HG03521 (cell line): ENCODE measurements around the gene TCFL5.
"Not testable (repeated sequence)": the region's sequence is repeated elsewhere in the genome, so short reads cannot be mapped to it uniquely, and the experiment has no call there.

Experiments used
- ATAC-seq: cut with Tn5 transposase; IDR thresholded peaks from one replicate; pipeline ENCODE4 v1.9.1; 2021; ENCODE audit warnings: mild to moderate bottlenecking, moderate library complexity; ENCODE audit not compliant: unreplicated experiment

Gene TCFL5

GRCh38 chr20:62858058-62858830 lies 3.4 kb downstream of the TCFL5 start:
- ATAC-seq: no peak

GRCh38 chr20:62856931-62857619 lies 4.5 kb downstream of the TCFL5 start:
- ATAC-seq: no peak

- ATAC-seq: no peak
These were observed 6.5 kb downstream of the TCFL5 start for GRCh38 chr20:62855120-62855519.

GRCh38 chr20:62854121-62854520 lies 7.5 kb downstream of the TCFL5 start:
- no peak for ATAC-seq

GRCh38 chr20:62853304-62853703 lies 8.3 kb downstream of the TCFL5 start:
- ATAC-seq: not testable (repeated sequence)

- no peak for ATAC-seq
These were observed 8.8 kb downstream of the TCFL5 start for GRCh38 chr20:62852841-62853240.

GRCh38 chr20:62852196-62852595 lies 9.4 kb downstream of the TCFL5 start:
- no peak for ATAC-seq

- no peak for ATAC-seq
These were observed 11.2 kb downstream of the TCFL5 start for GRCh38 chr20:62850333-62850974.

GRCh38 chr20:62849431-62849830 lies 12.2 kb downstream of the TCFL5 start:
- no peak for ATAC-seq

GRCh38 chr20:62848917-62849316 lies 12.7 kb downstream of the TCFL5 start:
- ATAC-seq: not testable (repeated sequence)

- ATAC-seq: no peak
These were observed 15.3 kb downstream of the TCFL5 start for GRCh38 chr20:62846166-62846890.

- no peak for ATAC-seq
These were observed 16.0 kb downstream of the TCFL5 start for GRCh38 chr20:62845416-62846160.

- no peak for ATAC-seq
These were observed 17.4 kb downstream of the TCFL5 start for GRCh38 chr20:62844182-62844581.

- ATAC-seq: no peak
These were observed 18.0 kb downstream of the TCFL5 start for GRCh38 chr20:62843656-62844055.

- no peak for ATAC-seq
These were observed 19.9 kb downstream of the TCFL5 start for GRCh38 chr20:62841705-62842212.

- ATAC-seq: no peak
These were observed 21.1 kb downstream of the TCFL5 start for GRCh38 chr20:62840244-62841197.

- no peak for ATAC-seq
These were observed 21.8 kb downstream of the TCFL5 start for GRCh38 chr20:62839816-62840215.

GRCh38 chr20:62839261-62839660 lies 22.4 kb downstream of the TCFL5 start:
- no peak for ATAC-seq
